DMS53 (cell line): ENCODE data around the gene COMTD1.
"Not testable (repeated sequence)": the region's sequence is repeated elsewhere in the genome, so short reads cannot be mapped to it uniquely, and the experiment has no call there.

Source experiments
- DNase-seq: peaks from one replicate; lab custom pipeline; 2025; lab: John Stamatoyannopoulos, UW

Gene COMTD1

DNA sequence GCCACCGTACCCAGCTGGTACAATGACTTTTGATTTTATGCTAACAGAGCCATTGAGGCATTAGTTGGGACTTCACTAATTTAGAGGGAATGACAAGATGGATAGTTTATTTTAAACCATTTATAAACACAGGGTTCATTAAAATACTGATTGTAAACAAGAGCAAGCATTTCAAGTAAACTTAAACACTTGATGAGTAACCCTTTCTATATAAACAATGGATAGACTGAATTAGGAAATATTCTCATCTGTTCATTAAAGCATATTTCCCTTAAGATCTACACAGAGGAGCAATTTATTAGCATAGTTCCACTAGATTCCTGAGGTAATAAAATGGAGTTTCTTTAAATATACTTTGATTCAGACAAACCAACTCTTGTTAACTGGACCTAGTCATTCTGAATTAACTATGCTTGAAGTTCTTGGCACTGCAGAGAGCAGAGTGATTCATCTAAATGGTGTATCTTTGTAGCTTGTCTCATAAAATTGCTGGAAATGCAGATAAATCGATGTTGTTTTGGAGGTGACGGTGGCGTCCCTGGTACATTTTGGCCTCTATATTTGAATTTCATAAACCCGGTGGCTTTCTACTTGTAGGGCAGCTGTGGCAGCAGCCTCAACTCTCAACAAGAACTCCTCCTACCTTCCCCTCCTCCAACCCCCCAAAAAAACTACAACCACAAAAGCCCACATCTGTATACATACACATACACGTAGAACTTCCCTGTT is 40.6 kb downstream of the COMTD1 start:
- no peak for DNase-seq

GRCh38 chr10:75194625-75195024 is 41.1 kb downstream of the COMTD1 start:
- DNase-seq, result not testable (repeated sequence)

- DNase-seq, result peak; percentile 78
These were observed 43.8 kb downstream of the COMTD1 start for GRCh38 chr10:75191821-75192568.

GRCh38 chr10:75189266-75190096 is 46.3 kb downstream of the COMTD1 start:
- no peak for DNase-seq

GRCh38 chr10:75188522-75188921 is 47.2 kb downstream of the COMTD1 start:
- DNase-seq, result not testable (repeated sequence)

GRCh38 chr10:75187961-75188426 is 47.8 kb downstream of the COMTD1 start:
- DNase-seq, result peak; percentile 86

GRCh38 chr10:75186310-75186709 is 49.4 kb downstream of the COMTD1 start:
- DNase-seq, result no peak
